COR-L47 (cell line): ENCODE results near the gene ARHGAP22.

Experiments used
- DNase-seq: peaks from one replicate; lab custom pipeline; 2025; lab: John Stamatoyannopoulos, UW

The ARHGAP22 gene

GRCh38 chr10:48463318-48464003 is 141.4 kb downstream of the ARHGAP22 start:
- peak; percentile 2 for DNase-seq

- no peak for DNase-seq
Measured at GRCh38 chr10:48462482-48463020, 142.3 kb downstream of the ARHGAP22 start.

- DNase-seq, result no peak
Measured at GRCh38 chr10:48461623-48462481, 143.0 kb downstream of the ARHGAP22 start.

GRCh38 chr10:48460182-48460581 is 144.7 kb downstream of the ARHGAP22 start:
- no peak for DNase-seq

- no peak for DNase-seq
Measured at GRCh38 chr10:48459270-48460150, 145.4 kb downstream of the ARHGAP22 start.

- no peak for DNase-seq
Measured at GRCh38 chr10:48458662-48459048, 146.2 kb downstream of the ARHGAP22 start.

- DNase-seq, result no peak
Measured at GRCh38 chr10:48457949-48458661, 146.8 kb downstream of the ARHGAP22 start.

GRCh38 chr10:48456808-48457761 is 147.8 kb downstream of the ARHGAP22 start:
- DNase-seq, result no peak

GRCh38 chr10:48456361-48456804 is 148.5 kb downstream of the ARHGAP22 start:
- peak; percentile 9 for DNase-seq

GRCh38 chr10:48455392-48456151 is 149.3 kb downstream of the ARHGAP22 start:
- no peak for DNase-seq

GRCh38 chr10:48455055-48455391 is 149.8 kb downstream of the ARHGAP22 start:
- no peak for DNase-seq

- no peak for DNase-seq
Measured at GRCh38 chr10:48454302-48455054, 150.4 kb downstream of the ARHGAP22 start.

GRCh38 chr10:48453451-48454301 is 151.2 kb downstream of the ARHGAP22 start:
- DNase-seq, result no peak

GRCh38 chr10:48452879-48453412 is 151.9 kb downstream of the ARHGAP22 start:
- DNase-seq, result no peak

GRCh38 chr10:48451969-48452878 is 152.6 kb downstream of the ARHGAP22 start:
- no peak for DNase-seq

- DNase-seq, result no peak
Measured at GRCh38 chr10:48450741-48451466, 154.0 kb downstream of the ARHGAP22 start.
